ENCODE measurements around the gene TMEM42. TPM values are rescaled to one million over a fixed set of nuclear protein-coding genes. Genes with fewer than 3 reads are reported as not detected.

The TMEM42 gene
- total and polyA plus RNA-seq, 2 of the 13 experiments (the other 11 are each of a cell fraction or from before 2014, with no cell fraction given), result 5.5 to 24.5 TPM

GRCh38 chr3:44883999-44884431 lies 22.3 kb downstream of the TMEM42 start:
- POLR2A ChIA-PET, result no interaction called here
- no peak for ATAC-seq
- no peaks in the 10 kb centered on the region for H3K9me3 ChIP-seq (ENCODE audit: low read length)
- peaks cover 0 to 16% of the 10 kb centered on the region in 2 experiments; a peak in 1 of 5 replicates for H3K27me3 ChIP-seq (ENCODE audit: control insufficient read depth in 1 of 2, insufficient read depth in 2 of 2, low read length in 2 of 2)
- 2% methylated on average over 3 of the region's 4 CpGs for WGBS (ENCODE audit: low lambda C conversion rate)
- intact Hi-C loops (cut with micrococcal nuclease; ENCODE audit: unreplicated experiment) (no loop called here), in situ Hi-C loops (cut with HindIII; ENCODE audit: extremely low pct_ligation_motif_present, low pct_unique_long_range_greater_than_20kb) (no loop called here)
- no peak for FAIRE-seq
- BruUV-seq (replicated peaks), result no TSS peak
- H3K4me1 ChIP-seq (ENCODE audit: insufficient read depth, low read length), result peaks cover 9% of the 10 kb centered on the region; the same call in 1 of the 2 replicates
- no peak overlapping the region for H3K4me2 ChIP-seq (ENCODE audit: low read depth, low read length)
- no peak for DNase-seq (ENCODE audit: low spot score)
- H4K20me1 ChIP-seq (ENCODE audit: insufficient read depth, low read length), result no peaks in the 10 kb centered on the region
- no peak overlapping the region for H3K9ac ChIP-seq (ENCODE audit: insufficient read depth, low read depth, low read length)
- no peak overlapping the region for H2AFZ ChIP-seq (ENCODE audit: low read length)
- H3K27ac ChIP-seq (ENCODE audit: extremely low read length, insufficient read depth, low read length), result no peak overlapping the region
- no peak overlapping the region for H3K4me3 ChIP-seq (replicated peaks in 1 of 3; ENCODE audit: insufficient read depth in 1 of 3, low read depth in 2 of 3, low read length in 3 of 3)
- CTCF ChIA-PET (ENCODE audit: low intra/inter-chr PET ratio, low total read pairs), result no interaction called here
- TF ChIP-seq ZBTB25 (CRISPR knock-in tag; IDR thresholded peaks at IDR 0.05) (no peak), MNT (IDR thresholded peaks at IDR 0.05) (peak; percentile 32; the same call in 1 of the 2 replicates), ZNF841 (CRISPR knock-in tag; IDR thresholded peaks at IDR 0.05; ENCODE audit: borderline replicate concordance) (no peak)
- no peaks in the 10 kb centered on the region for H3K36me3 ChIP-seq (replicated peaks in 1 of 2; ENCODE audit: control insufficient read depth in 1 of 2, insufficient read depth in 2 of 2, low read length in 2 of 2)
- no peaks in the 10 kb centered on the region for H3K79me2 ChIP-seq (ENCODE audit: insufficient read depth, low read length)

- in situ Hi-C loops (cut with HindIII; ENCODE audit: extremely low pct_ligation_motif_present, low pct_unique_long_range_greater_than_20kb), result no loop called here
- Histone ChIP-seq H3K9me3 (ENCODE audit: low read length) (no peaks in the 10 kb centered on the region), H3K9ac (ENCODE audit: insufficient read depth, low read depth, low read length) (no peak overlapping the region), H4K20me1 (ENCODE audit: insufficient read depth, low read length) (no peaks in the 10 kb centered on the region), H3K4me3 (replicated peaks in 1 of 3; ENCODE audit: insufficient read depth in 1 of 3, low read depth in 2 of 3, low read length in 3 of 3) (no peak overlapping the region), H3K79me2 (ENCODE audit: insufficient read depth, low read length) (no peaks in the 10 kb centered on the region), H3K27ac (ENCODE audit: extremely low read length, insufficient read depth, low read length) (no peak overlapping the region), H2AFZ (ENCODE audit: low read length) (no peak overlapping the region), H3K27me3 (ENCODE audit: control insufficient read depth in 1 of 2, insufficient read depth in 2 of 2, low read length in 2 of 2) (peaks cover 0 to 16% of the 10 kb centered on the region in 2 experiments; a peak in 1 of 5 replicates), H3K4me1 (ENCODE audit: insufficient read depth, low read length) (peaks cover 9% of the 10 kb centered on the region; the same call in 1 of the 2 replicates), H3K4me2 (ENCODE audit: low read depth, low read length) (no peak overlapping the region), H3K36me3 (replicated peaks in 1 of 2; ENCODE audit: control insufficient read depth in 1 of 2, insufficient read depth in 2 of 2, low read length in 2 of 2) (no peaks in the 10 kb centered on the region)
- ATAC-seq (peak; percentile 34; the same call in 2 of the 3 replicates), DNase-seq (ENCODE audit: low spot score) (peak; percentile 34), FAIRE-seq (no peak)
- peak; percentile 81 for TF ChIP-seq FOSL2 (CRISPR knock-in tag; IDR thresholded peaks at IDR 0.05)
- TF ChIP-seq ZNF180 (CRISPR knock-in tag; IDR thresholded peaks at IDR 0.05; ENCODE audit: borderline replicate concordance, low read depth), result no peak
- peak; percentile 73; the same call in 1 of the 2 replicates for TF ChIP-seq ZKSCAN1 (IDR thresholded peaks at IDR 0.05; ENCODE audit: low read length)
- CTCF ChIA-PET (ENCODE audit: low intra/inter-chr PET ratio, low total read pairs), result no interaction called here
- 0% methylated on average over 4 of the region's 4 CpGs for WGBS (ENCODE audit: low lambda C conversion rate)
- POLR2A ChIA-PET, result no interaction called here
- intact Hi-C loops (cut with micrococcal nuclease; ENCODE audit: unreplicated experiment), result no loop called here
- BruUV-seq (replicated peaks), result no TSS peak
These were observed 23.9 kb downstream of the TMEM42 start for GRCh38 chr3:44885618-44886017.
